HEK293 (cell line): ENCODE measurements around the gene CYBA.

ENCODE experiments used
- BCL11B ChIP-seq: fragments of 450-650 bp; formaldehyde crosslinking; IDR thresholded peaks from 2 replicates; pipeline ENCODE4 v1.5.1; 2016; ENCODE audit warnings: low read depth, missing biosample characterization, missing genetic modification characterization
- CTCF ChIP-seq: fragments of 450-650 bp; formaldehyde crosslinking; IDR thresholded peaks from 2 replicates; pipeline ENCODE4 v1.5.1; 2016; ENCODE audit warnings: missing biosample characterization, missing genetic modification characterization
- GLIS1 ChIP-seq: fragments of 450-650 bp; formaldehyde crosslinking; IDR thresholded peaks from 2 replicates; pipeline ENCODE4 v1.5.1; 2016; ENCODE audit warnings: missing biosample characterization, missing genetic modification characterization
- HOXD13 ChIP-seq: sonication (generic); formaldehyde crosslinking; IDR thresholded peaks from 2 replicates; pipeline ENCODE4 v1.8.0; 2022; ENCODE audit warnings: missing genetic modification reagents, borderline replicate concordance
- TRIM28 ChIP-seq: IDR thresholded peaks from 2 replicates; pipeline ENCODE4 v1.6.1; 2011; ENCODE audit warnings: low read length, control low read depth, borderline replicate concordance
- ZNF138 ChIP-seq: fragments of 450-650 bp; formaldehyde crosslinking; IDR thresholded peaks from 2 replicates; pipeline ENCODE4 v1.5.1; 2016; ENCODE audit warnings: missing biosample characterization, missing genetic modification characterization, borderline replicate concordance
- ZNF214 ChIP-seq: fragments of 450-650 bp; formaldehyde crosslinking; IDR thresholded peaks from 2 replicates; pipeline ENCODE4 v1.5.1; 2017; ENCODE audit warnings: missing biosample characterization, mild to moderate bottlenecking, missing genetic modification characterization, borderline replicate concordance
- TF ChIP-seq, protein P1 (sequence below): fragments of 450-650 bp; formaldehyde crosslinking; IDR thresholded peaks from 2 replicates; pipeline ENCODE4 v1.5.1; 2016; ENCODE audit warnings: missing biosample characterization, missing genetic modification characterization
- TF ChIP-seq, protein P2 (sequence below): fragments of 450-650 bp; formaldehyde crosslinking; IDR thresholded peaks from 2 replicates; pipeline ENCODE4 v1.5.1; 2016; ENCODE audit warnings: missing biosample characterization, missing genetic modification characterization

DNA sequence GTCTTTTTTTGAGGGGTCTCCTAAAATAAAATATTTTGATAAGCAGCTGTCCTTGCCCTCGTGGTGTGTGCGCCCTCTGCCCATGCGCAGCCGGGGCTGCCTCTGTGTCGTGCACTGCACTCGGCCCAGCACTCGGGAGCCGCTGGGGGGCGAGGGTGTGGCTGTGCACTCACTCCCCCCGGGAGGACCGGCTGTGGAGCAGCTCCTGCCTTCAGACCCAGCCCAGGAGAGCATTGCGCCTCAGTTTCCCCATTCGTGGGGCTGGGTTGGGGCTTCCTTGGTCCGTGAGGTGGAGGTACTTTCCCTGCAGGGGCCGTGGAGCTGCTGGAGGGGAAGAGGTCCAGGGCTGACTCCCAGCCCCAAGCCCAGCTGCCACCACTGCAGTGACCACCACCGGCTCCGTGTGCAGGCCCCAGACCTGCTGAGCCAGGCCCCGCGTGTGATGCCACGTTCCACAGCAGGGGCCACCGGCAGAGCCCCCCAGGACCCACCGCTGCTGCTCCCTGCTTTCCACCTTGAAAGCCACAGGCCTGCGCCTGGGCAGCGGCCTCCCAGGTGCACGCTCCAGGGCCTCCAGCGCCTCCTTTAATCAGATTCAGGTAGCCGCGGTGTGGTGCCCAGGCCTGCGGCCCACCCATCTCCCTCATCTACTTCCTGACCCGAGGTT is 18.8 kb downstream of the CYBA start:
- no peak for TF ChIP-seq CTCF (tag by site-specific recombination)
- no peak for TF ChIP-seq ZNF138
- TF ChIP-seq, protein P1, sequence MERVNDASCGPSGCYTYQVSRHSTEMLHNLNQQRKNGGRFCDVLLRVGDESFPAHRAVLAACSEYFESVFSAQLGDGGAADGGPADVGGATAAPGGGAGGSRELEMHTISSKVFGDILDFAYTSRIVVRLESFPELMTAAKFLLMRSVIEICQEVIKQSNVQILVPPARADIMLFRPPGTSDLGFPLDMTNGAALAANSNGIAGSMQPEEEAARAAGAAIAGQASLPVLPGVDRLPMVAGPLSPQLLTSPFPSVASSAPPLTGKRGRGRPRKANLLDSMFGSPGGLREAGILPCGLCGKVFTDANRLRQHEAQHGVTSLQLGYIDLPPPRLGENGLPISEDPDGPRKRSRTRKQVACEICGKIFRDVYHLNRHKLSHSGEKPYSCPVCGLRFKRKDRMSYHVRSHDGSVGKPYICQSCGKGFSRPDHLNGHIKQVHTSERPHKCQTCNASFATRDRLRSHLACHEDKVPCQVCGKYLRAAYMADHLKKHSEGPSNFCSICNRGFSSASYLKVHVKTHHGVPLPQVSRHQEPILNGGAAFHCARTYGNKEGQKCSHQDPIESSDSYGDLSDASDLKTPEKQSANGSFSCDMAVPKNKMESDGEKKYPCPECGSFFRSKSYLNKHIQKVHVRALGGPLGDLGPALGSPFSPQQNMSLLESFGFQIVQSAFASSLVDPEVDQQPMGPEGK (tag by site-specific recombination), result no peak
- TF ChIP-seq HOXD13 (CRISPR knock-in tag), result no peak
- TF ChIP-seq GLIS1 (tag by site-specific recombination), result no peak
- no peak for TF ChIP-seq ZNF214
- TF ChIP-seq, protein P2, sequence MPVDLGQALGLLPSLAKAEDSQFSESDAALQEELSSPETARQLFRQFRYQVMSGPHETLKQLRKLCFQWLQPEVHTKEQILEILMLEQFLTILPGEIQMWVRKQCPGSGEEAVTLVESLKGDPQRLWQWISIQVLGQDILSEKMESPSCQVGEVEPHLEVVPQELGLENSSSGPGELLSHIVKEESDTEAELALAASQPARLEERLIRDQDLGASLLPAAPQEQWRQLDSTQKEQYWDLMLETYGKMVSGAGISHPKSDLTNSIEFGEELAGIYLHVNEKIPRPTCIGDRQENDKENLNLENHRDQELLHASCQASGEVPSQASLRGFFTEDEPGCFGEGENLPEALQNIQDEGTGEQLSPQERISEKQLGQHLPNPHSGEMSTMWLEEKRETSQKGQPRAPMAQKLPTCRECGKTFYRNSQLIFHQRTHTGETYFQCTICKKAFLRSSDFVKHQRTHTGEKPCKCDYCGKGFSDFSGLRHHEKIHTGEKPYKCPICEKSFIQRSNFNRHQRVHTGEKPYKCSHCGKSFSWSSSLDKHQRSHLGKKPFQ (tag by site-specific recombination), result no peak
- no peak for TF ChIP-seq TRIM28
- no peak for TF ChIP-seq BCL11B (tag by site-specific recombination)
